Brain pericyte (primary cell): ENCODE measurements around the gene APCDD1.
"Not testable (repeated sequence)": the region's sequence is repeated elsewhere in the genome, so short reads cannot be mapped to it uniquely, and the experiment has no call there.

ENCODE experiments used
- DNase-seq: peaks from one replicate; pipeline ENCODE4 v3.0.0-alpha.2; 2012; ENCODE audit warnings: low read depth, low spot score

Gene APCDD1

DNA sequence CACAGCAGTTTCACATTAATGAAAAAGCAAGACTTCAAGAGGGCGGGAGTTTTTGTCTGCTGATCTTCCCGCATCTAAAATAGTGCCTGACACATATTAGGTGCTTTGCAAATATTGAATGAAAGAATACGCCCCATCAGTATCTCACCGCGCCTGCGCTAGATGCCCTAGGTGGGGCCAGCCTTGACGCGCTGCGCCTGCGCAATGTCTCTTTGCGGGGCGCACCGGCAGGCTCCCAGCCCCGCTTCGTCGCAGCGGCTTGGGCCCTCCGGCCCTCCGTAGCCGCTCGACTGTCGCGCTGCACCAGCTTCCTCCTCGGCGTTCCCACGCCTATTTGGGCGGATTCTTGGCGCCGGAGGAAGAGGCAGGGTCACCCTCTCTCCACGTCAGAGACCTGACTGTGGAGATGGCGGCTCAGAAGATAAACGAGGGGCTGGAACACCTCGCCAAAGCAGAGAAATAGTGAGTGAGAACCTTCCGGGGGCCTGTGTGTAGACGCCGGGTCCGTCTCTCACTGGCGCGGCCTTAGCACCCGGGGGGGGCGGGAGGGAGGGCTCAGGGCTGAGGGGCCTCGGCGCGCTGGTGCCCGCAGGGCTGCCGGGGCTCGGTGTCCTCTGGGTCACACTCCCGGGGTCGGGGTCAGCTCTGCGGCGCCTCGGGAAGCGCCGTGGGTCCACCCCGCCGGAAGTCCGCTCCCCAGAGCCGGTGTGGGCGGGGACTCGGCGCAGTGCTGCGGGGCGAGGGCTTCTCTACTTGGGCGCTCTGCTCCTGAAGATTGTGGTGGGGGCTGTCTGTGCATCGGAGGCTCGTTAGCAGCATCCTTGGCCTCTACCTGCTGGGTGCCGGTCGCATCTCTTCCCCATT lies 71.5 kb downstream of the APCDD1 start, which contains the start of gene NAPG:
Gene NAPG (plus strand): TSS at position 331 of the 864 bp plus-strand sequence. CDS start 76 bp downstream, at position 407.
- peak; percentile 78 for DNase-seq

DNA sequence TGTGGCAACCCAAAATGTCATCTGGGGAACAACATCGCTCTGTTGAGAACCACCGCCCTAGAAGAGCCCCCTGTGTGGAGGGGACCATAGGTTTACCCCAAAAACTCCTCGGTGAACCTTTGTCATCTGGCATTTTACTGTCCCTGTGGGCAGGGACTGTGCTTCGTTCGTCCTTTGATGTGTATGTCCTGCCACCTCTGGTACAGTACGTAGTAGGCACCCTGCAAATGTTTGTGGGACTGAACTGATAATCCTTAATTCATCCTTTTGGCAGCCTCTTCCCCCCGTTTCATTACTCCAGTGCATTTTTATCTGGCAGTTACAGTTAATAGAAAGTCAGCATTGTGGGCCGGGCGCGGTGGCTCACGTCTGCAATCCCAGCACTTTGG lies 72.1 kb downstream of the APCDD1 start:
- DNase-seq: no peak

DNA sequence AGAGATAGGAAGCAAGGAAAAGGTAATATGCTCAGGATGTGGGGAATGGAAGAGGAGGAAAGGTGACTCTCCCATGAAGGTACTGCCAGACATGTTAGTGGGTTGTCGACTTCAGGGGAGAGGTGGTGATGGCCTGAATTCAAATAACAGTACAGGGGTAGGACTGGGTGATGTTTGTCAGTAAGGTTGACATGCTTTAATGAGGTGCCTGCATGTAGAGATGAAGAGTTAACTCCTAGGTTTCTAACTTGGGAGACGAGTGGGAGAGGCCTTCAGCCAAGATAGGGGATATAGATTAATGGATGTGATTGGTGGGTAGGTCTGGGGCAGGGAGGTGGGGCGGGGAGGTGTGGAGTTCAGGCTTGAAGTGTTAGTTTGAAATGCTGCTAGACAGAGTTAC lies 74.0 kb downstream of the APCDD1 start:
- no peak for DNase-seq

DNA sequence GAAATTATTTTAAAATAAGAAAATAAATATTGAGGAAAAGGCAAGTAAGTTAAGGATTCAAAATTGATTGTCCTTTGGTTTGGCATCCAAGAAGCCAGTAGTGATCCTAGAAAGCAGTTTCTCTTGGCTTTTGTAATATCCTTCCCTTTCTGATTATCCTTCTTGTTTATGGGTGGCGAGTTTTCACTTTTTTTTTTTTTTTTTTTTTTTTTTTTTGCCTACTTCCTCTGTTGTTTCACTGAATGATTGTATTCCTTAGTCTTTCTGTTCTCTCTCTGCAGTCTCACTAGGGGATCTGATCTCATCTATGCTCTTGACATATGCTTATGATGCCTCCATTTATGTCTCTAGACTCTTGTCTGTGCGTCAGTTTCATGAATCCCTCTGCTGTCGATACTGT lies 75.6 kb downstream of the APCDD1 start:
- DNase-seq: no peak

DNA sequence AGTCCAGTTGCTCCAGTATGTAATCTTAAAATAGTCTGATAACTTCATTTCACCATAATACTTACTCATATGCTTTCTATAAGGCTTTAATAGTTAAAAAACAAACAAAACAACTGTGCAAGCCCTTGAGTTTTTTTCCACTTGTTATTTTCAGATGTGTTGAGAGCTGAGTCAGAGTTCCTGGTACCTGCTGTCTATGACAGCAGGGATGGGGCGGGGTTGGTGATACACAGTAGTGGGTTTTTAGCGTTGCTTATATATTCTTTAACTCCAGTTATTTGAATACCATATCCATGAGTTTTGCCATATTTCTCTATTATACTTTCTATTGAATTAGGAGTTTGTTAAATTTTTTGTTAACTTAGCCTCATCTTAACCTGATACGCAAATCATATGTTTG lies 76.4 kb downstream of the APCDD1 start:
- DNase-seq: no peak

DNA sequence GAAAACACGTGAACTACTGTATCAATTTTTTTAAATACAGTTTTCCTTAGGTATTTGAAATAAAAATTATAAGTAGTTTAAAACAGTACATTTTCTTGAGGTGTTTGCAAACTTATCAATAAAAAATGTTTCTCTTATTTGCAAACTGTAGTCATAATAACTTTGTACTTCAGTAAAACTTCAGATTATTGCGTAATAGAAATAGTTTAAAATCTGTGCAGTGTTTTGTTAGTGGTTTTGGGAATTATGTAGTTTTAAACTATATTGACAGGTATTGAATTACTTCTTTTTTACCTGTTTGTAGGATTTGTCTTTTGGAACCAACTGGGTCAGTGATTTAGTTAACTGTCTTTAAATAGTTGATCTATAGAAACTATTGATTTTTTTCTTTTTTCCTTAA lies 78.7 kb downstream of the APCDD1 start:
- DNase-seq: no peak

DNA sequence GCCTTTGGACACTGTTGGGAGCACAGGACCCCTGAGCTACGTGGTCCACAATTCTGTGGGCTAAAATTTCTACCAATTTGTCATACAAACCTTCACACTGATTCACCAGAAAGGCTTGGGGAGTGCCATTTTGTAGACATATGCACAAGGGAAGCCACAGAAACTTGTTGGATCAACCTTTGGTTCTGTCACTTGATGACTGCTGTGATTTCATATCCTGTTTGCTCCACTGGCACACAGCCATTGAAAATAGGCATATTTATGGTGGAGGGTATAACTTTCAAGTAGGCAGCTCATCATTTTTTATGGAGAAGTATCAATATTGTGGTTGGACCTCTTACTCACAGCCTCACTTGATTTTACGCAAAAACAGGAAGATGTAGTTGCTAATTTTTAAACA lies 81.8 kb downstream of the APCDD1 start:
- no peak for DNase-seq

DNA sequence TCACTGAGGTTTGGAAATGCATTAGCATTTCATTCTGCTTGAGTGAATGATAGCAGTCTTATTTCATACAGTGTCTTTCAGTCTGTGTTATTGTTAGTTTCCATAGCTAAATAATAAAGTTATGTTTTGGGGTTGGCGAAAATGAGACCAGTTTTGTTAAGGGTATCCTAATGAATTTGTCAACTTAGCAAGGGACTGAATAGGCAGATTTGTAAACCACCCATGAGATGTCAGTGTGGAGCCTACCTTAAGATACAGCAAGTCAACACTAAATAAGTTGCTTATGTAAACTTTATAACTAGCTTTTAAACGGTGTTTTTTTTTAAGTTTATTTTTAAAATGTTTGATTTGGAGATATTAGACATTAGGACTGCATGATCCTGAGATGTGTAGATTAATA lies 83.3 kb downstream of the APCDD1 start:
- DNase-seq: no peak

DNA sequence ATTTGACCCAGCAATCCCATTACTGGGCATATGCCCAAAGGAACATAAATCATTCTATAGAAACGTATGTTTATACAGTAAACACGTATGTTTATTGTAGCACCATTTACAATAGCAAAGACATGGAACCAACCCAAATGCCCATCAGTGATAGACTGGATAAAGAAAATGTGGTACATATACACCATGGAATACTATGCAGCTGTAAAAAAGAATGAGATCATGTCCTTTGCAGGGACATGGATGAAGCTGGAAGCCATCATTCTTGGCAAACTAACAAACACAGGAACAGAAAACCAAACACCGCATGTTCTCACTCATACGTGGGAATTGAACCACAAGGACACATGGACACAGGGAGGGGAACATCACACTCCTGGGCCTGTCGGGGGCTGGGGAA lies 84.7 kb downstream of the APCDD1 start:
- not testable (repeated sequence) for DNase-seq
